ENCODE data around the gene TGM5.

GRCh38 chr15:43266834-43267233 lies at the start of gene TGM5:
- no peak for TF ChIP-seq CTCF (IDR thresholded peaks at IDR 0.05)
- no peak for TF ChIP-seq EP300 (IDR thresholded peaks at IDR 0.05)
- TF ChIP-seq POLR2A (IDR thresholded peaks at IDR 0.05): no peak
